Measurements from ENCODE around the gene GET3.

GET3 gene

DNA sequence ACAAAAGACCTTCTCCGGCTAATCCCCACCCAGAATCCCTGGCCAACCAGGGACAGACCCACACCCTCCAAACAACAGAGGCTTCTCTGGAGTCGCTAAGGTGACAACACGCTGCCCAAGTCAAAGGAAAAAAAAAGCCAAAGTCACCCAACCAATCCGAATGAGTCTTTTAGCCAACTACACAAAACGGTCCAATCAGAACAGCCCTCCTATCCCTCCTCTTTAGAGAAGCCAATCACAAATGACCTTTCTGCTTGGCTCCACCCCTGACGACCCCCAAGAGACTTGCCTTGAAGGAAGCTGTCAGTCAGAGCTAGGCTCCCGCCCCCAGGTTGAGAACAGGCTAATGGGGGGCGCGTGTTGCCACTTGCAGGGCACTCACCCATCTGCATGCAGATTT is 34.3 kb upstream of the GET3 start:
- H3K36me3 ChIP-seq (replicated peaks; ENCODE audit: low read depth, low read length) = peaks cover 69% of the 10 kb centered on the region
- no peaks in the 10 kb centered on the region for H3K9me3 ChIP-seq (ENCODE audit: insufficient read depth, low read length)
- peaks cover 4% of the 10 kb centered on the region; the same call in 1 of the 2 replicates for H3K4me1 ChIP-seq (ENCODE audit: low read length)
- no peaks in the 10 kb centered on the region for H4K20me1 ChIP-seq (ENCODE audit: insufficient read depth, low read length)
- no peak overlapping the region for H2AFZ ChIP-seq (ENCODE audit: low read depth, low read length)
- no peak overlapping the region for H3K4me3 ChIP-seq (ENCODE audit: low read length)
- TF ChIP-seq, protein P1, sequence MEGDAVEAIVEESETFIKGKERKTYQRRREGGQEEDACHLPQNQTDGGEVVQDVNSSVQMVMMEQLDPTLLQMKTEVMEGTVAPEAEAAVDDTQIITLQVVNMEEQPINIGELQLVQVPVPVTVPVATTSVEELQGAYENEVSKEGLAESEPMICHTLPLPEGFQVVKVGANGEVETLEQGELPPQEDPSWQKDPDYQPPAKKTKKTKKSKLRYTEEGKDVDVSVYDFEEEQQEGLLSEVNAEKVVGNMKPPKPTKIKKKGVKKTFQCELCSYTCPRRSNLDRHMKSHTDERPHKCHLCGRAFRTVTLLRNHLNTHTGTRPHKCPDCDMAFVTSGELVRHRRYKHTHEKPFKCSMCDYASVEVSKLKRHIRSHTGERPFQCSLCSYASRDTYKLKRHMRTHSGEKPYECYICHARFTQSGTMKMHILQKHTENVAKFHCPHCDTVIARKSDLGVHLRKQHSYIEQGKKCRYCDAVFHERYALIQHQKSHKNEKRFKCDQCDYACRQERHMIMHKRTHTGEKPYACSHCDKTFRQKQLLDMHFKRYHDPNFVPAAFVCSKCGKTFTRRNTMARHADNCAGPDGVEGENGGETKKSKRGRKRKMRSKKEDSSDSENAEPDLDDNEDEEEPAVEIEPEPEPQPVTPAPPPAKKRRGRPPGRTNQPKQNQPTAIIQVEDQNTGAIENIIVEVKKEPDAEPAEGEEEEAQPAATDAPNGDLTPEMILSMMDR (IDR thresholded peaks at IDR 0.05; ENCODE audit: low read depth, low read length) = no peak
- no peak for TF ChIP-seq EZH2phosphoT487 (IDR thresholded peaks at IDR 0.05; ENCODE audit: low read depth)
- no peaks in the 10 kb centered on the region for H3K27me3 ChIP-seq (ENCODE audit: low read depth, low read length)
- no peak overlapping the region for H3K4me2 ChIP-seq (ENCODE audit: low read length)
- H3K27ac ChIP-seq (ENCODE audit: low read length) = no peak overlapping the region
- no peak overlapping the region for H3K9ac ChIP-seq (ENCODE audit: low read length)
- H3K79me2 ChIP-seq (ENCODE audit: low read length) = 0 out of 2 replicates have a peak, but pooled peaks cover 3% of the 10 kb centered on the region

DNA sequence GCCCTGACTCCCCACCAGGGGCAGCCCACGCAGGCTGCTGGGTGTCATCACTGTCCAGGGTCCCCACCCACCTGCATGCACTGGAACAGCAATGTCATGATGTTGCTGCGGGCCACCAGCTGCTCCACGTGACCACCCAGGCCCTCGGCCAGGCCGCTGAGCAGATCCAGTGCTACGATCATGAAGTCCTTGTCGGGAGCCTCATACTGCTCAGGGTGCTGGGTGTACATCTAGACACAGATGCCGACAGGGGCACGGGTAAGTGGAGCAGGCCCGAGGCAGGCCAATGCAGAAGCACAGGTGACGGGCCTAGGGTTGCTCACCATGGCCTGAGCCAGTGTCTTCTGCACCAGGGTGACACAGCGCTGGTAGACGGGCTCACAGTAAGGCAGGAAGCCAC is 32.1 kb upstream of the GET3 start:
- Histone ChIP-seq H3K4me2 (ENCODE audit: low read length) (no peak overlapping the region), H3K79me2 (ENCODE audit: low read length) (peaks cover 5% of the 10 kb centered on the region; the same call in 1 of the 2 replicates), H3K27me3 (ENCODE audit: low read depth, low read length) (no peaks in the 10 kb centered on the region), H2AFZ (ENCODE audit: low read depth, low read length) (no peak overlapping the region), H4K20me1 (ENCODE audit: insufficient read depth, low read length) (no peaks in the 10 kb centered on the region), H3K4me1 (ENCODE audit: low read length) (no peaks in the 10 kb centered on the region), H3K36me3 (replicated peaks; ENCODE audit: low read depth, low read length) (peaks cover 62% of the 10 kb centered on the region), H3K27ac (ENCODE audit: low read length) (no peak overlapping the region), H3K9me3 (ENCODE audit: insufficient read depth, low read length) (no peaks in the 10 kb centered on the region), H3K4me3 (ENCODE audit: low read length) (no peak overlapping the region), H3K9ac (ENCODE audit: low read length) (no peak overlapping the region)
- TF ChIP-seq EZH2phosphoT487 (IDR thresholded peaks at IDR 0.05; ENCODE audit: low read depth) = no peak
- TF ChIP-seq, protein P1 (IDR thresholded peaks at IDR 0.05; ENCODE audit: low read depth, low read length) = no peak

DNA sequence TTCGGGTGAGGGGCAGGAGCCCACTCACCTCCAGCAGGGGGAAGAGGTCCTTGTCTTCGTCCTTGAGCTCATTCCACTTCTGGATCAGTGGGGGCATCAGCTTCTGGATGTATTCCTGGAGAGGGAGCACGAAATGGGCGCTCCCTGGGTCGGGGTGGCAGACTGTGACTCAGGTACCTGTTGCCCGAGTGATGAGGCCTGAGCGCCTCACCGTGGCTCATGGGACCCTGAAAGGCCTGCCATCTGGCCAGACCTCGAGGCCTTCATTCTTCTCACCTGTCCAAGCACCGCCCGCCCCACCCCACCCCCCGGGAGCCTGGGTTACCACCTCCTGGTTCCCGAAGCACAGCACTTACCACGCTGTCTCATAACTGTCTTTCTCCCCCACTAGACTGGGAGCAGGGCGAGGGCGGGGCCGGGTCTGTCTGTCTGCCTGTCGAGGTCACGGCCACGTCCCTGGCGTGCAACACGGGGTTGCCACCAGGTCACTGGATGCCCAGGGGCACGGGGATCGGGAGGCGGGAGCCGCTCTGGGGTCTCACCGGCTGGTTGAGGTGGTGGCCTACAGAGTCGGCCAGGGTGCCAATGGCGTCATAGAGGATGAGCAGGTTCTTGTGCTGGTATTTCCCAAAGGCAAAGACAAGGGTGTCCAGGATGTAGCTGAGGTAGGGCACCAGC is 31.5 kb upstream of the GET3 start:
- H3K4me1 ChIP-seq (ENCODE audit: low read length) = no peaks in the 10 kb centered on the region
- no peak overlapping the region for H3K4me3 ChIP-seq (ENCODE audit: low read length)
- H4K20me1 ChIP-seq (ENCODE audit: insufficient read depth, low read length) = no peaks in the 10 kb centered on the region
- no peaks in the 10 kb centered on the region for H3K9me3 ChIP-seq (ENCODE audit: insufficient read depth, low read length)
- no peak overlapping the region for H3K4me2 ChIP-seq (ENCODE audit: low read length)
- H2AFZ ChIP-seq (ENCODE audit: low read depth, low read length) = no peak overlapping the region
- no peak overlapping the region for H3K27ac ChIP-seq (ENCODE audit: low read length)
- peaks cover 6% of the 10 kb centered on the region; the same call in 1 of the 2 replicates for H3K79me2 ChIP-seq (ENCODE audit: low read length)
- H3K36me3 ChIP-seq (replicated peaks; ENCODE audit: low read depth, low read length) = peaks cover 65% of the 10 kb centered on the region
- no peak overlapping the region for H3K9ac ChIP-seq (ENCODE audit: low read length)
- TF ChIP-seq, protein P1 (IDR thresholded peaks at IDR 0.05; ENCODE audit: low read depth, low read length) = no peak
- TF ChIP-seq EZH2phosphoT487 (IDR thresholded peaks at IDR 0.05; ENCODE audit: low read depth) = no peak
- no peaks in the 10 kb centered on the region for H3K27me3 ChIP-seq (ENCODE audit: low read depth, low read length)

DNA sequence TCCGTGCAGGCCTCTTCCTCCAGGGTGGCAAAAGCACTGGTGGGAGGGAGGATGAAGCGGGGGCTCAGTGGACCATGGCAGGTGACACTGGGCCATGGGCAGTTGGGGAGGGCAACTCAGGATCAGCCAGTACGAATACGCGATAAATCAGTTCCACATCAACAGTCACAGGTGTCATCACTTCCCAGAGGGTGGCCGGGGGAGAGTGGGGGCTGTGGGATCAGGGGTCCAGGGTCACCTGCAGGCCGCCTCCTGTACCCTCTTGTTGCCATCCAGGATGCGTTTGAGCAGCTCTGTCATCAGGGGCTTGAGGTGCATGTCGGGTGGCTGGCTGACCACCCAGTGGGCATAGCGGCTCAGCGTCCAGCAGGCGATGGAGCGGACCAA is 31.0 kb upstream of the GET3 start:
- Histone ChIP-seq H3K4me1 (ENCODE audit: low read length) (no peaks in the 10 kb centered on the region), H3K9me3 (ENCODE audit: insufficient read depth, low read length) (no peaks in the 10 kb centered on the region), H3K4me3 (ENCODE audit: low read length) (no peak overlapping the region), H2AFZ (ENCODE audit: low read depth, low read length) (no peak overlapping the region), H3K79me2 (ENCODE audit: low read length) (peaks cover 9% of the 10 kb centered on the region; the same call in 1 of the 2 replicates), H4K20me1 (ENCODE audit: insufficient read depth, low read length) (no peaks in the 10 kb centered on the region), H3K27ac (ENCODE audit: low read length) (no peak overlapping the region), H3K4me2 (ENCODE audit: low read length) (no peak overlapping the region), H3K36me3 (replicated peaks; ENCODE audit: low read depth, low read length) (peaks cover 65% of the 10 kb centered on the region), H3K9ac (ENCODE audit: low read length) (no peak overlapping the region), H3K27me3 (ENCODE audit: low read depth, low read length) (no peaks in the 10 kb centered on the region)
- TF ChIP-seq EZH2phosphoT487 (IDR thresholded peaks at IDR 0.05; ENCODE audit: low read depth) = no peak
- TF ChIP-seq, protein P1 (IDR thresholded peaks at IDR 0.05; ENCODE audit: low read depth, low read length) = no peak
